ENCODE data around the gene FBXL7.

- no peak for TF ChIP-seq CTCF (IDR thresholded peaks at IDR 0.05; ENCODE audit: low read length)
- TF ChIP-seq EZH2 (IDR thresholded peaks at IDR 0.05; ENCODE audit: borderline replicate concordance, low read length): no peak
Measured at GRCh38 chr5:15476977-15477376, 23.0 kb upstream of the FBXL7 start.
